Measurements from ENCODE around the gene PIK3R4.

PIK3R4 gene

GRCh38 chr3:130658678-130659077 is 88.0 kb downstream of the PIK3R4 start:
- DNase-seq (ENCODE audit: low spot score), result no peak
- TF ChIP-seq CTCF (IDR thresholded peaks at IDR 0.05; ENCODE audit: extremely low read depth, missing control alignments), result no peak

GRCh38 chr3:130656627-130657026 is 90.0 kb downstream of the PIK3R4 start:
- no peak for TF ChIP-seq CTCF (IDR thresholded peaks at IDR 0.05; ENCODE audit: extremely low read depth, missing control alignments)
- no peak for DNase-seq (ENCODE audit: low spot score)

DNA sequence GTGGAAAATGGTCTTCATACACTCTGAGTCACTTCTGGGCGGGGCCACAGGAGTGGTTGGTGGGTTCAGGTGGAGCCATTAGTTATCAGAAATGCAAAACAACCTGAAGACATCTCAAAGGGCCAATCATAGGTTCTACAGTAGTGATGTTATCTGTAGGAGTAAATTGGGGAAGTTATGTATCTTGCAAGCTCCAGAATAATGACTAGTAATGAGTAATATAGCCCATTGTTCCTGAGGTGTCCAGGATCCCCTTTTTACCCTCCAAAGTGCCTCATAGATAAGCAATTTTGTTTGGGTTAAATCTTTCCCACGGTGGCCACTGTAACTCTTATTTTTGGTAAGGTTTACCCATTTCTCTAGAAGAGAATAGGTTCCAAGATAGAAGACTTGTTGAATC is 91.7 kb downstream of the PIK3R4 start:
- no peak for DNase-seq (ENCODE audit: low spot score)
- TF ChIP-seq CTCF (IDR thresholded peaks at IDR 0.05; ENCODE audit: extremely low read depth, missing control alignments), result no peak

DNA sequence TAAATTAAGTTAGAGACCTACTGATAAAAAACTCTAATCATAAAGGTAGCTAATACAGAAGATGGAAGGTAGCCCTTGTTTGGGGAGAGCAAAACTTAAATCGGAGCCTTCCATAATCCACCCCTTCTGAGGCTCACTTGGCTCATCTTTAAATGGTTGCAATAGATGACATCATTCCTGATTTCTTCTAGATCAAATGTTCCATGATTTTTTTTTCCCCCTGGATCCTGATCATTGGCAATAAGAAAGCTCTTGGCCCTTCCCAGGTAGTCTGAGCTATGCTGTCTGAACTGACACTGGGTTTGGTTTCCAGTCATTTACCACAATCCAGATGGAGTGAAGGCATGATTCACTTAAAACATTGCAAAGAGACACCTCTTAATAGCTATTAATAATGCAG is 92.5 kb downstream of the PIK3R4 start:
- no peak for DNase-seq (ENCODE audit: low spot score)
- TF ChIP-seq CTCF (IDR thresholded peaks at IDR 0.05; ENCODE audit: extremely low read depth, missing control alignments), result no peak

DNA sequence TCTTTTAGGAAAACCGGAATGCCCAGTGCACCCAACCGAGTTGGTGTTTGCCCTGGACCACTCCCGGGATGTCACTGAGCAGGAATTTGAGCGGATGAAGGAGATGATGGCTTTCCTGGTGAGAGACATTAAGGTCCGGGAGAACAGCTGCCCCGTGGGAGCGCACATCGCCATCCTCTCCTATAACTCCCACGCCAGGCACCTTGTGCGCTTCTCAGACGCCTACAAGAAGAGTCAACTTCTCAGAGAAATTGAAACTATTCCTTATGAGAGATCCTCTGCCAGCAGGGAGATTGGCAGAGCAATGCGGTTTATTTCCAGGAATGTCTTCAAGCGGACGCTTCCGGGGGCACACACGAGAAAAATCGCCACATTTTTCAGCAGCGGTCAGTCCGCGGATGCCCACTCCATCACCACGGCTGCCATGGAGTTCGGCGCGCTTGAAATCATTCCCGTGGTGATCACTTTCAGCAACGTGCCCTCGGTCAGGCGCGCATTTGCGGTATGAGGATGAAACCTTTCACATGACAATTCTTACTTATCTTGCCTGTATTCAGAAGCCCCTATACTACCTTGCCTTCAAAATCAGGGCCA is 97.5 kb downstream of the PIK3R4 start:
- no peak for TF ChIP-seq CTCF (IDR thresholded peaks at IDR 0.05; ENCODE audit: extremely low read depth, missing control alignments)
- no peak for DNase-seq (ENCODE audit: low spot score)

- TF ChIP-seq CTCF (IDR thresholded peaks at IDR 0.05; ENCODE audit: extremely low read depth, missing control alignments), result no peak
- DNase-seq (ENCODE audit: low spot score), result no peak
Observed at GRCh38 chr3:130648293-130648692, 98.3 kb downstream of the PIK3R4 start.

DNA sequence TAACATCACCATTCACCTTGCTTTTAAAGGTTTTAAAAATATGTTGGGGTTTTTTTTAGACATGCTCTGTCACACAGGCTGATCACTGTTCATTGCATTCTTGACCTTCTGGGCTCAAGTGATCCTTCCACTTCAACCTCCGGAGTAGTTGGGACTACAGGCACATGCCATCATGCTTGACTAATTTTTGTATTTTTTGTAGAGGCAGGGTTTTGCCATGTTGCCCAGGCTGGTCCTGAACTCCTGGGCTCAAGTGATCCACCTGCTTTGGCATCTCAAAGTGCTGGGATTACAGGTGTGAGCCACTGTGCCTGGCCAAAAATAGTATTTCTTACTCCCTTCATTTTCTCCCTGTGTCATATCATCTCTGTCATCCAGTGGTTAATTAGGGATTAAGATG is 101.4 kb downstream of the PIK3R4 start:
- no peak for TF ChIP-seq CTCF (IDR thresholded peaks at IDR 0.05; ENCODE audit: extremely low read depth, missing control alignments)
- DNase-seq (ENCODE audit: low spot score), result no peak
